GM12801 (cell line): Measurements from ENCODE around the gene DTX3L.

ENCODE experiments used
- CTCF ChIP-seq: IDR thresholded peaks from one replicate; pipeline ENCODE4 v1.5.1; 2011; ENCODE audit warnings: control low read depth; ENCODE audit not compliant: insufficient read length; ENCODE audit errors: extremely low read depth

Gene DTX3L

GRCh38 chr3:122621112-122621511, 57.0 kb downstream of the DTX3L start:
- TF ChIP-seq CTCF, result no peak

DNA sequence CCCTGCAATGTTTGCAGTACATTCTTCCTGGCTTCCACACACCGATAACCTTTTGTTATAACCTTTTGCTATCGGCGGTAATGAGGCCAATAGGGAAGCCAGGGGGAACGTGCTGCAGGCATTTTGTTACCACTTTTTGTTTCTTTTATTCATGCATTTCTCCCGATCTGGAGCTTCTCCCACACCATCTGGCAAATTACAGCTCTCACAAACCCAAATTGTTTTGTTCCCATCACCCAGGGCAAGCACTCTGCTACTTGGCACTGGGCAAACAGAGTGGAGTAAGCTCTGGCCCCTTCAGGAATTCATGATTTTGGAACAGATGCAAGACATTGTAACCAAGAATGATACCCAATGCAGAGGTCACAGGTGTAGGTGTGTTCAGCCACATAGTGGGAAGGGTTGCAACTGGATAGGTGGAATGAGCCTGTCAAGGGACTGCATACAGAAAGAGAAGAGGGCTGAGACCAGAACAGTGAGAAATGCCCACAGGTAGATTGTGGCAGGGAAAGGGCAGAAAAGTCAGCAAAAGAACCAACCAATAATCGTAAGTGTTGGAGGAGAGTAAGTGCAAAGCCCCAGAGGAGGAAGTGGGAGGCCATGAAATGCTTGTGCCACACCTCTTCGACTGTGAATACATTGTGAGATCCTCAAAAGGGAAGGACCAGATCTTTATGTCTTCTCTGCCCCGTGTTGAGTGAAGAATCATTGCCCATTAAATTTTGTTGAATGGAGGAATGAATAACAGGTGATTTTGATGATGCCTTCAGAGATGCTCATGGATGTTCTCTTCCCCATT, 59.1 kb downstream of the DTX3L start:
- no peak for TF ChIP-seq CTCF
